ENCODE measurements around the gene RCN1. TPM values are rescaled to one million over a fixed set of nuclear protein-coding genes. Genes with fewer than 3 reads are reported as not detected.

RCN1 gene
- total RNA-seq, 1 donor from 2014 or later, result 174 TPM

DNA sequence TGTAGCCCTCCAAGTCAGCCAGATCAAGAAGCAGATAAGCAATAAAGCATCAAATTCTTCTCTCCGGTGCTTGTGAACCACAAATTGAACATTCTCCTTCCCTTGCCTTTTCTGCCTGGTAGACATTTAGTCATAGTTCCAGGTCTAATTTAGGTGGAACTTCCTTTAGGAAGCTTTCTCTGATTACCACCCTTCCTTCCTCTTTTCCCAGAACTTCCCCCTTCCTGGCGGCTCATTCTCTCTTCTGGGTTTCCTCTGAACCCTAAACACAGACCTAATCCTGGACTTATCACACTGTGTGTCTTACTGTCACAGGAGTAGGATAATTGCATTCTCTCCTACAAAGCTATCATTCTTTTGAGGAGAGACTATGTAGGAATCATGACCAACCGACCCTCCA lies 61.9 kb downstream of the RCN1 start:
- Mint-ChIP-seq H3K9me3 (ENCODE audit: unreplicated experiment) (no peaks in the 10 kb centered on the region), H3K36me3 (ENCODE audit: unreplicated experiment) (no peaks in the 10 kb centered on the region), H3K27ac (ENCODE audit: unreplicated experiment) (no peak overlapping the region), H3K4me3 (ENCODE audit: unreplicated experiment) (no peak overlapping the region), H3K27me3 (ENCODE audit: unreplicated experiment) (peaks cover 35% of the 10 kb centered on the region), H3K4me1 (ENCODE audit: unreplicated experiment) (no peaks in the 10 kb centered on the region)
- TF ChIP-seq, protein P1, sequence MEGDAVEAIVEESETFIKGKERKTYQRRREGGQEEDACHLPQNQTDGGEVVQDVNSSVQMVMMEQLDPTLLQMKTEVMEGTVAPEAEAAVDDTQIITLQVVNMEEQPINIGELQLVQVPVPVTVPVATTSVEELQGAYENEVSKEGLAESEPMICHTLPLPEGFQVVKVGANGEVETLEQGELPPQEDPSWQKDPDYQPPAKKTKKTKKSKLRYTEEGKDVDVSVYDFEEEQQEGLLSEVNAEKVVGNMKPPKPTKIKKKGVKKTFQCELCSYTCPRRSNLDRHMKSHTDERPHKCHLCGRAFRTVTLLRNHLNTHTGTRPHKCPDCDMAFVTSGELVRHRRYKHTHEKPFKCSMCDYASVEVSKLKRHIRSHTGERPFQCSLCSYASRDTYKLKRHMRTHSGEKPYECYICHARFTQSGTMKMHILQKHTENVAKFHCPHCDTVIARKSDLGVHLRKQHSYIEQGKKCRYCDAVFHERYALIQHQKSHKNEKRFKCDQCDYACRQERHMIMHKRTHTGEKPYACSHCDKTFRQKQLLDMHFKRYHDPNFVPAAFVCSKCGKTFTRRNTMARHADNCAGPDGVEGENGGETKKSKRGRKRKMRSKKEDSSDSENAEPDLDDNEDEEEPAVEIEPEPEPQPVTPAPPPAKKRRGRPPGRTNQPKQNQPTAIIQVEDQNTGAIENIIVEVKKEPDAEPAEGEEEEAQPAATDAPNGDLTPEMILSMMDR (IDR thresholded peaks at IDR 0.05), result no peak
- DNase-seq (ENCODE audit: extremely low spot score, unreplicated experiment), result no peak

DNA sequence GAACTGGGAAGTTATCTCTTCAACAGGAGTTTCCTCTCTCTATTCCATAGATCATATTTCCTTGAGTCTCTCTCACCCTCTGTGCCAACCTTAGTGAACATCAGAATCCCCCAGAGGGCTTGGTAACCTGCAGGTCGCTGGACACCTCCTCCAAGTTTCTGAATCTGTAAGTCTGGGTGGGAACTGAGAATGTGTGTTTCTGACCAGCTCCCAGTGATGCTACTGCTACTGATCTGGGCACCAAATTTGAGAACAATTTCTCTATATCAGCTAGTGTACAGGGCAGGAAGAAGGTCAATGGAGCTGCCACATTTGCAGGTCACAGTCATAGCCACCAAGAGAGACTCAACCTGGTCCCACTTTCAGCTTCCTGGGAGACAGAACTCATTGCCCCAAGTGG lies 62.9 kb downstream of the RCN1 start:
- DNase-seq (ENCODE audit: extremely low spot score, unreplicated experiment), result no peak
- no peaks in the 10 kb centered on the region for H3K36me3 Mint-ChIP-seq (ENCODE audit: unreplicated experiment)
- H3K27me3 Mint-ChIP-seq (ENCODE audit: unreplicated experiment), result peaks cover 38% of the 10 kb centered on the region
- no peaks in the 10 kb centered on the region for H3K4me1 Mint-ChIP-seq (ENCODE audit: unreplicated experiment)
- no peaks in the 10 kb centered on the region for H3K9me3 Mint-ChIP-seq (ENCODE audit: unreplicated experiment)
- TF ChIP-seq, protein P1 (IDR thresholded peaks at IDR 0.05), result no peak
- H3K27ac Mint-ChIP-seq (ENCODE audit: unreplicated experiment), result no peak overlapping the region
- H3K4me3 Mint-ChIP-seq (ENCODE audit: unreplicated experiment), result no peak overlapping the region

DNA sequence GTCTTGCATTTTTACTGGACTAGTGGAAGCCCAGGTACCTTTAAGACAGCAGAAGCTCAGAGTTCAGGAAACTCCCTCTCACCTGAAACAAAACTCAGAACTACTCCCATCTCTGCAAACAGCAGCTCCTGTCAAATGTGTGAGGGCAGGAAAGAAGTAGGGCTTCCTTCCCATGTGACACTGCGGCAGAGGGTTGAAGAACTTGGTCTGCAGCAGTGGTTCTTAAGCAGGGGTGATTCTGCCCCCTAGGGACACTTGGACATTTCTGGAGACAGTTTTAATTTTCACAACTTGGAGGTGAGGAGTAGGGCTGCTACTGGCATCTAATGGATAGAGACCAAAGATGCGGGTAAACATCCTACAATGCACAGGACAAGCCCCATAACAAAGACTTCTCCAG lies 63.4 kb downstream of the RCN1 start:
- DNase-seq (ENCODE audit: extremely low spot score, unreplicated experiment), result no peak
- no peaks in the 10 kb centered on the region for H3K4me1 Mint-ChIP-seq (ENCODE audit: unreplicated experiment)
- H3K9me3 Mint-ChIP-seq (ENCODE audit: unreplicated experiment), result no peaks in the 10 kb centered on the region
- peaks cover 40% of the 10 kb centered on the region for H3K27me3 Mint-ChIP-seq (ENCODE audit: unreplicated experiment)
- H3K36me3 Mint-ChIP-seq (ENCODE audit: unreplicated experiment), result no peaks in the 10 kb centered on the region
- TF ChIP-seq, protein P1 (IDR thresholded peaks at IDR 0.05), result no peak
- H3K4me3 Mint-ChIP-seq (ENCODE audit: unreplicated experiment), result no peak overlapping the region
- no peak overlapping the region for H3K27ac Mint-ChIP-seq (ENCODE audit: unreplicated experiment)

Data from osteocyte (in vitro differentiated cells).